PC-9 (cell line): ENCODE measurements around the gene PIKFYVE. TPM values are rescaled to one million over a fixed set of nuclear protein-coding genes. Genes with fewer than 3 reads are reported as not detected.

Experiments
- BruUV-seq: library from RNA; stranded (reverse); fragments of 400-500 nt; replicated peaks from 2 replicates; lab custom pipeline; 2021; lab: Mats Ljungman, UMichigan
- CTCF ChIA-PET: fragments of 300-600 bp; sonication (Branson Sonifier 250); formaldehyde crosslinking; loops from one replicate; lab custom pipeline; 2022; ENCODE audit warnings: antibody characterized with exemption; lab: Charles Lee
- POLR2A ChIA-PET: fragments of 300-600 bp; sonication (Branson Sonifier 250); formaldehyde crosslinking; loops from one replicate; lab custom pipeline; 2022; ENCODE audit warnings: antibody characterized with exemption; ENCODE audit not compliant: unreplicated experiment; lab: Charles Lee
- DNase-seq, 2 experiments: peaks; one replicate each; pipeline versions ENCODE4 v3.0.0 to v3.0.0-alpha.2; 2015 to 2022; ENCODE audit warnings: mixed read lengths in 1 of 2
- H2AFZ ChIP-seq: fragments of 200-600 bp; sonication (generic); 2 replicates; pipeline ENCODE4 v1.8.1; 2017; ENCODE audit warnings: antibody characterized with exemption
- H3F3A ChIP-seq: fragments of 200-600 bp; sonication (generic); 2 replicates; pipeline ENCODE4 v1.8.1; 2017; ENCODE audit warnings: antibody characterized with exemption, mild to moderate bottlenecking, low read depth; ENCODE audit not compliant: insufficient read depth
- H3K27ac ChIP-seq: fragments of 200-600 bp; sonication (generic); 2 replicates; pipeline ENCODE4 v1.6.1; 2016; ENCODE audit warnings: mixed run types
- H3K27me3 ChIP-seq: fragments of 200-600 bp; sonication (generic); 2 replicates; pipeline ENCODE4 v1.6.1; 2016; ENCODE audit warnings: low read depth, mixed run types; ENCODE audit not compliant: insufficient read depth
- H3K36me3 ChIP-seq: fragments of 200-600 bp; sonication (generic); 2 replicates; pipeline ENCODE4 v1.6.1; 2016; ENCODE audit warnings: low read depth, mixed run types
- H3K4me1 ChIP-seq: fragments of 200-600 bp; sonication (generic); replicated peaks from 2 replicates; pipeline ENCODE4 v1.6.1; 2016; ENCODE audit warnings: mixed run types; ENCODE audit not compliant: insufficient read depth
- H3K4me2 ChIP-seq: fragments of 200-600 bp; sonication (generic); 2 replicates; pipeline ENCODE4 v1.6.1; 2017; ENCODE audit warnings: mixed run types
- H3K4me3 ChIP-seq: fragments of 200-600 bp; sonication (generic); 2 replicates; pipeline ENCODE4 v1.6.1; 2016; ENCODE audit warnings: mixed run types
- H3K79me2 ChIP-seq: fragments of 200-600 bp; sonication (generic); 2 replicates; pipeline ENCODE4 v1.6.1; 2017; ENCODE audit warnings: low read depth, mixed run types
- H3K9me2 ChIP-seq: fragments of 200-600 bp; sonication (generic); 2 replicates; pipeline ENCODE4 v1.8.1; 2017; ENCODE audit warnings: mild to moderate bottlenecking; ENCODE audit not compliant: insufficient read depth
- H3K9me3 ChIP-seq: fragments of 200-600 bp; sonication (generic); 2 replicates; pipeline ENCODE4 v1.8.1; 2016; ENCODE audit warnings: low read depth; ENCODE audit not compliant: insufficient read depth
- H4K20me1 ChIP-seq: fragments of 200-600 bp; sonication (generic); 2 replicates; pipeline ENCODE4 v1.8.1; 2017; ENCODE audit not compliant: insufficient read depth
- EZH2 ChIP-seq: fragments of 200-600 bp; sonication (generic); IDR thresholded peaks from 2 replicates; pipeline ENCODE4 v1.8.0; 2017; ENCODE audit warnings: antibody characterized with exemption, low read depth
- intact Hi-C: fragments of 100-400 bp; cut with micrococcal nuclease; formaldehyde crosslinking; loops from one replicate; pipeline ENCODE4 v1.10.0; 2022; ENCODE audit not compliant: unreplicated experiment
- total RNA-seq: library from RNA; stranded (reverse); gene quantifications from 2 replicates; pipeline ENCODE4 v1.2.3, GENCODE V29; 2021
- TF ChIP-seq, protein P1 (sequence below): fragments of 200-600 bp; sonication (generic); conservative IDR thresholded peaks from 2 replicates; pipeline ENCODE4 v1.6.1; 2017; ENCODE audit warnings: mixed run types, antibody characterized with exemption, mild to moderate bottlenecking, moderate library complexity

PIKFYVE gene
- total RNA-seq, 1 experiment from 2014 or later: 14.6 TPM

DNA sequence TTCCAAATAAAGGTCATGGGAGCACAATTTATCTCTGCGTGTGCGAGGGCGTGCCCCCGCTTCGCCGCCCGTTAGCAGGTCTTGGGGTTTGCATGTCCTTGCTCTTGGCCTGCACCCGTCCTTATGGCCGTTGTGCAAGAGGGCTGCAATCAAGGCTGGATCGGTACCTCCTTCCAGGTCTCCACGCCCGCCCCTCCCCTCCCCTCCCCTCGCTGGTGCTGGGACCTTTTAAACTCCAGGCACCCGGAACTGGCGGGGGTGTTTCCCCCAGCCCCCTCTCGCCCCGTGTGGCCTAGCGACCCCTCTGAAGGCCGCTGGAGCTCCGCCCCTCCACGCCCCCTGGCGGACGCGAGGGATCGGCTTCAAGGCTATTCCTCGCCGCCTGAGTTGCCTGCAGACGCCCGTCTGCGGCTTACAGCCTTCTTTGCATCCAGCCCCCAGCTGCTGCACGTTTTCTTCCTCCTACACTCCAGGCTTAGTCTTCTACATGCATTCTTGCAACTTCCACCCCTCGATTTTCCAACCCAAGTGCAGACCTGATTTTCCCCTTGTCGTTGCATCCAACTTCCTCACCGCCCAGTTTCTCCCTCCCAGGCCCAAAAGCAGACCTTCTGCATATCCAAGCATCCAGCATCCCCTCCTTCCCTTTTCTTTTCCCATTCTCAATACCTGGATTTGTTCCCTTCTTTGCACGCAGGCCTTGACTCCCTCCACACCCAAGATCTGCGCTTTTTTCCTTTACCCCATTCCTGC is 11.8 kb upstream of the PIKFYVE start:
- peaks cover 46% of the 10 kb centered on the region for H3K79me2 ChIP-seq
- no peaks in the 10 kb centered on the region for H3K9me2 ChIP-seq
- peak overlapping the region; percentile 77 for H2AFZ ChIP-seq
- H3K27ac ChIP-seq: peak overlapping the region; percentile 95
- no TSS peak for BruUV-seq
- peak; percentile 74 to 85 for DNase-seq
- H3K9me3 ChIP-seq: no peaks in the 10 kb centered on the region
- peaks cover 33% of the 10 kb centered on the region for H3F3A ChIP-seq
- no peaks in the 10 kb centered on the region for H4K20me1 ChIP-seq
- no peak for TF ChIP-seq EZH2
- TF ChIP-seq, protein P1, sequence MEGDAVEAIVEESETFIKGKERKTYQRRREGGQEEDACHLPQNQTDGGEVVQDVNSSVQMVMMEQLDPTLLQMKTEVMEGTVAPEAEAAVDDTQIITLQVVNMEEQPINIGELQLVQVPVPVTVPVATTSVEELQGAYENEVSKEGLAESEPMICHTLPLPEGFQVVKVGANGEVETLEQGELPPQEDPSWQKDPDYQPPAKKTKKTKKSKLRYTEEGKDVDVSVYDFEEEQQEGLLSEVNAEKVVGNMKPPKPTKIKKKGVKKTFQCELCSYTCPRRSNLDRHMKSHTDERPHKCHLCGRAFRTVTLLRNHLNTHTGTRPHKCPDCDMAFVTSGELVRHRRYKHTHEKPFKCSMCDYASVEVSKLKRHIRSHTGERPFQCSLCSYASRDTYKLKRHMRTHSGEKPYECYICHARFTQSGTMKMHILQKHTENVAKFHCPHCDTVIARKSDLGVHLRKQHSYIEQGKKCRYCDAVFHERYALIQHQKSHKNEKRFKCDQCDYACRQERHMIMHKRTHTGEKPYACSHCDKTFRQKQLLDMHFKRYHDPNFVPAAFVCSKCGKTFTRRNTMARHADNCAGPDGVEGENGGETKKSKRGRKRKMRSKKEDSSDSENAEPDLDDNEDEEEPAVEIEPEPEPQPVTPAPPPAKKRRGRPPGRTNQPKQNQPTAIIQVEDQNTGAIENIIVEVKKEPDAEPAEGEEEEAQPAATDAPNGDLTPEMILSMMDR: peak; percentile 84
- intact Hi-C loops: loop anchor here (10.0 kb wide), 1 partner anchor 509 kb away; no protein-coding TSS in a partner anchor
- peak overlapping the region; percentile 88 for H3K4me2 ChIP-seq
- ChIA-PET CTCF (interaction anchor here (0.8 to 2.4 kb wide), 4 partner anchors 12 to 443 kb away, joined by 3 to 11 read pairs (median 7); partner anchors contain the start of gene PIKFYVE), POLR2A (interaction anchor here (0.6 kb wide), 3 partner anchors 104 to 1918 kb away, joined by 3 to 6 read pairs (median 3); no protein-coding TSS in a partner anchor)
- no peaks in the 10 kb centered on the region for H3K27me3 ChIP-seq
- peak overlapping the region; percentile 84 for H3K4me3 ChIP-seq
- peaks cover 41% of the 10 kb centered on the region for H3K4me1 ChIP-seq
- H3K36me3 ChIP-seq: peaks cover 39% of the 10 kb centered on the region

DNA sequence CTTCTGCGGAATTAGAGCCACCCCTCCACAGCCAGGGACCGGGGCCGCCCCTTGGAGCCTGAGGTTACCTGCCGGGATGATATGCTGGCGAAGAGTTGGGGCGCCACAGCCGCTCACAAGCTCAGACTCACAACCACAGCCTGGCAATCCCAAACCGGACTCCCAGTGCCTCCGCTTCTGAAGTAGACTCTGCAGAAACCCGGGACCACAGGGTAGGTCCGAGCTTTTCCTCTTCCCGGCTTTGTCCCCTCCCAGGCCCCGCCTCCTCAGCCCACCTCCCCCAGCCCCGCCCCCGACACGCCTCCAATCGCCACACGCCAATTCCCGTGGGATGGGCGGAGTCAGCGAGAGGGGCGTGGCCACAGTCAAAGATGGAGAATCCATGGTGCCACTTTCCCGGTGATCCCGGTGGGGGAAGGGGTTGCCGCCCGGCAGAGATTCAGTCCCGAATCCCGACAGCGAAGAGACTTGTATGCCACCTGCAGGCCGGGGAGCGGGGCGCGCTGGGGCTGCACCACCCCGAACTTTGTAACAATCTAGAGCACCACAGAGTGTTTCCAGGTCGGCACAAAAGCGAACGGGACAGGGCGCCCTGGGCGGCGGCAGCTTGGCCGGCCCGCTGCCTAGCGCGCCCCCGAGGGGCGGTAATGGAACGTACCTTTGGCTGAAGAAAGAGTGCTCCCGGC is 11.0 kb upstream of the PIKFYVE start, which contains the start of gene IDH1:
IDH1 (minus strand) TSS at position 201 of the 686 bp plus-strand sequence. CDS start 3,520 bp downstream, outside the sequence.
- H3K4me3 ChIP-seq: peak within 1 kb of the TSS; percentile 84
- POLR2A ChIA-PET: interaction anchor here (0.6 kb wide), 3 partner anchors 103 to 1917 kb away, joined by 3 to 6 read pairs (median 3); no protein-coding TSS in a partner anchor
- H3K27me3 ChIP-seq: no peaks in the 10 kb centered on the region

More for the DNA sequence above, 11.0 kb upstream of the PIKFYVE start, which contains the start of gene IDH1:
- Histone ChIP-seq H2AFZ (peak within 1 kb of the TSS; percentile 90), H3K4me1 (peaks cover 34% of the 10 kb centered on the region), H3K79me2 (peaks cover 39% of the 10 kb centered on the region), H3K36me3 (peaks cover 32% of the 10 kb centered on the region), H4K20me1 (no peaks in the 10 kb centered on the region), H3K4me2 (peak within 1 kb of the TSS; percentile 88), H3F3A (peaks cover 33% of the 10 kb centered on the region), H3K9me2 (no peaks in the 10 kb centered on the region), H3K27ac (peak within 1 kb of the TSS; percentile 95), H3K9me3 (no peaks in the 10 kb centered on the region)
- CTCF ChIA-PET: interaction anchor here (0.8 to 2.4 kb wide), 4 partner anchors 11 to 444 kb away, joined by 3 to 11 read pairs (median 7); partner anchors contain the start of gene PIKFYVE
- BruUV-seq: no TSS peak
- TF ChIP-seq, protein P1: peak; percentile 60
- no peak for TF ChIP-seq EZH2
- intact Hi-C loops: loop anchor here (1.0 to 10.0 kb wide), 5 partner anchors 11 to 510 kb away; partner anchors contain the start of gene PIKFYVE
- DNase-seq: peak; percentile 81 to 96
